ENCODE results near the gene MED27.

Gene MED27

GRCh38 chr9:131814707-131815106 lies 265.0 kb downstream of the MED27 start:
- Histone ChIP-seq H3K4me2 (ENCODE audit: low read depth, low read length, poor library complexity, severe bottlenecking) (no peak overlapping the region), H3K27me3 (ENCODE audit: insufficient read depth, low read length, poor library complexity, severe bottlenecking) (no peaks in the 10 kb centered on the region), H3K79me2 (ENCODE audit: insufficient read depth, low read length) (no peaks in the 10 kb centered on the region), H4K20me1 (ENCODE audit: insufficient read depth, low read length, poor library complexity, severe bottlenecking) (no peaks in the 10 kb centered on the region), H3F3A (ENCODE audit: low read depth) (no peaks in the 10 kb centered on the region), H2AFZ (ENCODE audit: low read length) (no peak overlapping the region), H3K36me3 (ENCODE audit: insufficient read depth, low read length) (no peaks in the 10 kb centered on the region), H3K9me3 (ENCODE audit: insufficient read depth, low read depth, low read length) (no peaks in the 10 kb centered on the region), H3K9ac (ENCODE audit: low read depth, low read length, poor library complexity, severe bottlenecking) (no peak overlapping the region), H3K4me3 (ENCODE audit: low read length, poor library complexity, severe bottlenecking) (no peak overlapping the region), H3K9me2 (replicated peaks; ENCODE audit: low read depth, low read length) (no peaks in the 10 kb centered on the region), H3K4me1 (ENCODE audit: insufficient read depth, low read length, poor library complexity, severe bottlenecking) (no peaks in the 10 kb centered on the region)
- TF ChIP-seq CTCF (conservative IDR thresholded peaks at IDR 0.05; ENCODE audit: low read length): no peak
- no peak for TF ChIP-seq EZH2phosphoT487 (IDR thresholded peaks at IDR 0.05; ENCODE audit: borderline replicate concordance)

- no peaks in the 10 kb centered on the region for H3K9me3 ChIP-seq (ENCODE audit: insufficient read depth, low read depth, low read length)
- no peak overlapping the region for H3K4me2 ChIP-seq (ENCODE audit: low read depth, low read length, poor library complexity, severe bottlenecking)
- no peaks in the 10 kb centered on the region for H3K36me3 ChIP-seq (ENCODE audit: insufficient read depth, low read length)
- H3K9ac ChIP-seq (ENCODE audit: low read depth, low read length, poor library complexity, severe bottlenecking): no peak overlapping the region
- H3F3A ChIP-seq (ENCODE audit: low read depth): no peaks in the 10 kb centered on the region
- no peaks in the 10 kb centered on the region for H3K27me3 ChIP-seq (ENCODE audit: insufficient read depth, low read length, poor library complexity, severe bottlenecking)
- TF ChIP-seq CTCF (conservative IDR thresholded peaks at IDR 0.05; ENCODE audit: low read length) (no peak), EZH2phosphoT487 (IDR thresholded peaks at IDR 0.05; ENCODE audit: borderline replicate concordance) (no peak)
- no peak overlapping the region for H2AFZ ChIP-seq (ENCODE audit: low read length)
- H3K4me3 ChIP-seq (ENCODE audit: low read length, poor library complexity, severe bottlenecking): no peak overlapping the region
- H3K4me1 ChIP-seq (ENCODE audit: insufficient read depth, low read length, poor library complexity, severe bottlenecking): no peaks in the 10 kb centered on the region
- no peaks in the 10 kb centered on the region for H3K9me2 ChIP-seq (replicated peaks; ENCODE audit: low read depth, low read length)
- H3K79me2 ChIP-seq (ENCODE audit: insufficient read depth, low read length): no peaks in the 10 kb centered on the region
- H4K20me1 ChIP-seq (ENCODE audit: insufficient read depth, low read length, poor library complexity, severe bottlenecking): no peaks in the 10 kb centered on the region
Measured at GRCh38 chr9:131813116-131813515, 266.6 kb downstream of the MED27 start.

- Histone ChIP-seq H3K9me3 (ENCODE audit: insufficient read depth, low read depth, low read length) (no peaks in the 10 kb centered on the region), H3K27me3 (ENCODE audit: insufficient read depth, low read length, poor library complexity, severe bottlenecking) (no peaks in the 10 kb centered on the region)
- TF ChIP-seq EZH2phosphoT487 (IDR thresholded peaks at IDR 0.05; ENCODE audit: borderline replicate concordance): no peak
- no peak for TF ChIP-seq CTCF (conservative IDR thresholded peaks at IDR 0.05; ENCODE audit: low read length)
Measured at GRCh38 chr9:131812116-131812790, 267.4 kb downstream of the MED27 start.

More at GRCh38 chr9:131812116-131812790, 267.4 kb downstream of the MED27 start:
- Histone ChIP-seq H3K36me3 (ENCODE audit: insufficient read depth, low read length) (no peaks in the 10 kb centered on the region), H3F3A (ENCODE audit: low read depth) (no peaks in the 10 kb centered on the region), H2AFZ (ENCODE audit: low read length) (no peak overlapping the region), H4K20me1 (ENCODE audit: insufficient read depth, low read length, poor library complexity, severe bottlenecking) (no peaks in the 10 kb centered on the region), H3K4me1 (ENCODE audit: insufficient read depth, low read length, poor library complexity, severe bottlenecking) (no peaks in the 10 kb centered on the region), H3K9ac (ENCODE audit: low read depth, low read length, poor library complexity, severe bottlenecking) (no peak overlapping the region), H3K4me3 (ENCODE audit: low read length, poor library complexity, severe bottlenecking) (no peak overlapping the region), H3K4me2 (ENCODE audit: low read depth, low read length, poor library complexity, severe bottlenecking) (no peak overlapping the region), H3K9me2 (replicated peaks; ENCODE audit: low read depth, low read length) (no peaks in the 10 kb centered on the region), H3K79me2 (ENCODE audit: insufficient read depth, low read length) (no peaks in the 10 kb centered on the region)
